GM19099 (cell line): ENCODE data around the gene GHR.

Experiments
- POLR2A ChIP-seq: IDR thresholded peaks from 3 replicates; pipeline ENCODE4 v1.6.1; 2011; ENCODE audit warnings: low read depth; ENCODE audit not compliant: insufficient read length; ENCODE audit errors: extremely low read depth

Gene GHR

GRCh38 chr5:42629284-42629683 is 206.0 kb downstream of the GHR start:
- TF ChIP-seq POLR2A: no peak

DNA sequence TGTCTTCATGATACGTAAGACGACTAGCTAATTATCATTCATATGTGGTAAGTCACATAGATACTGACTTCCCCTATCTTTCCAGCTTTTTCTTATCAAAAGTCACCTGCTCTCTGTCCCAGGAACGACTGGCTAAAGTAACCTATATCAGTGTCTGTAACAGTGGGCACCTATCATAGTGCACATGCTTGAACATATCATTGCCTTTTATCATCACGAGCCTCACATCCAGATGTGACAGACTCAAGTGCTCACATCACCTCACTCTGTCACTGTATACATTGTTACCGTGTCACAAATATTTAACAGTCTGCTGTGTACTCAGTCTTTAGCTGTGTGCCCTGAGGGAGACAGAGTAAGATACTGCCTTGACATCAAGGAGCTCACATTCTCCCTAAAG is 208.0 kb downstream of the GHR start:
- no peak for TF ChIP-seq POLR2A

GRCh38 chr5:42632354-42632900 is 209.2 kb downstream of the GHR start:
- TF ChIP-seq POLR2A: no peak

GRCh38 chr5:42634575-42634974 is 211.3 kb downstream of the GHR start:
- TF ChIP-seq POLR2A: no peak

- TF ChIP-seq POLR2A: no peak
These were observed 213.2 kb downstream of the GHR start for GRCh38 chr5:42636425-42636824.

- no peak for TF ChIP-seq POLR2A
These were observed 213.7 kb downstream of the GHR start for GRCh38 chr5:42636946-42637345.

DNA sequence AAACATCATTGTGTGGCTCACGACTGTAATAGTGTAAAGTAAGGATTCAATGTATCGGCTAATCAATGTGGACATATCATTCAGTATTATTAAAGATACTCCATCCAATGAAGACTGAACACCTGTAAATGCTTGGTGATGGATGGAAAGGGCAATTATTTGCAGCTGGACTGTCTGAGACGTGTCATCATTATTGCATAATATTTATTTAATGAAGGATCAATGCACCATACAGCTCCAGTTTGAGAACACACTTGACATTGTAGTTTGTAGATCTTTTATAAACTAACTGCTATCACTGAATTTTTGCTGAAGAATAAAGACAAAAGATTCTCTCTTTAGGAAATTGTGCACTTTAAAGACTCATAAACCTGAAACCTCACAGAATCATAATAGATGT is 215.7 kb downstream of the GHR start:
- no peak for TF ChIP-seq POLR2A

DNA sequence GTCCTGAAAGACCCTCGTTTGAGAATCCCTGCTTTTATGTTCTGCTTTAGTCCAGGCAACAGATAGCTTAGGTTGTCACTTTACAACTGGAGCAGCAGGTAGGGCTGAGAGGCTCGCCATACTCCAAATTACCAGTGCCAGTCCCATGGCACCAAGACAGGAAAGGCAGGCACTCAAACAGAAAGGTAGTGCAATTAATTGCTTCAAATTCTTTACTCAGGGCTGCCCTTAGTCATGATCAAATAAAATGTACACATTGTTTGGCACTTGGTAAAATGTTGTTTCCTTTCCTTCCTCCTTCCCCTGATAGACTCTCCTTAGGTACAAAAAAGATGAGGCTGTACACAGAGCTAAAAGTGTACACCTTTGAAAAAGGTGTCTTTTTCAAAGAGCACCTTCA is 217.6 kb downstream of the GHR start:
- no peak for TF ChIP-seq POLR2A

GRCh38 chr5:42641336-42642005 is 218.2 kb downstream of the GHR start:
- TF ChIP-seq POLR2A: no peak

GRCh38 chr5:42642006-42642405 is 218.8 kb downstream of the GHR start:
- no peak for TF ChIP-seq POLR2A

- no peak for TF ChIP-seq POLR2A
These were observed 220.1 kb downstream of the GHR start for GRCh38 chr5:42643360-42643759.

DNA sequence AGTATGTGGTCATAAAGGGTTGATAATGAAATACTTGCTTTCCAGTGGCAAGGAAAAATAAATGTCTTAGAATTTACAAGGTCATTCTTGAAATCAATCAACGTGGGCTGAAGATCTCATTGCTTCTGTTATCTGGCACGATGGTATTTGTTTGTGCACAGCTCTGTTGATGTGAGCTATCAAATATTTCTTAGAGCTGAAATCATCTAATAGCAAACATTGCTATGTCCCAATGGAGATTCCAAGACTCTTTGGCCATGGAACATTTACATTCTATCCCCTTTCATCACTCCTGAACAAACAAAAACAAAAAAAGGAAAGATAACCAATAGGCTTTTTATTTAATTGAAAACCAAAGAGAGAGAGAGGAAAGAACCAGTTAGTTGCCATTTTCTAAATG is 221.9 kb downstream of the GHR start:
- no peak for TF ChIP-seq POLR2A

DNA sequence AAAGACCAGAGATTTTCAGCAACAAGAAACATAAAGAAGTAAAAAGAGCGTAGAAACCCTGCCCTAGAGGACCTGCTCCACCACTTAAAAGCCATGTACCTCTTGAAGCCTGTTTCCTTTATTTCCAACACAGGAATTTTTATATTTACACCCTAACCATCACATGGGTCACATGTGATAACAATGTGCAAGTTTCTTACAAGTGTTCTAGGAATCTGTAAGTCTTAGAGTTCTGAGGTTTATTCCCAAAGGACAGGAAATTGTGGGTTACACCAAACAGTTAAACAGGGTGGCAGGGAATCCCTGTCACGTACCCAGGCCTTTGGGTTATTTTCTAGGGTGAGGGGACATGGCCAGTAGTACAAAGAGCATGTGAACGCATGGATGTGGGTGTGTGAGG is 224.8 kb downstream of the GHR start:
- TF ChIP-seq POLR2A: no peak

- no peak for TF ChIP-seq POLR2A
These were observed 225.7 kb downstream of the GHR start for GRCh38 chr5:42648915-42649314.

GRCh38 chr5:42650084-42650483 is 226.8 kb downstream of the GHR start:
- no peak for TF ChIP-seq POLR2A

DNA sequence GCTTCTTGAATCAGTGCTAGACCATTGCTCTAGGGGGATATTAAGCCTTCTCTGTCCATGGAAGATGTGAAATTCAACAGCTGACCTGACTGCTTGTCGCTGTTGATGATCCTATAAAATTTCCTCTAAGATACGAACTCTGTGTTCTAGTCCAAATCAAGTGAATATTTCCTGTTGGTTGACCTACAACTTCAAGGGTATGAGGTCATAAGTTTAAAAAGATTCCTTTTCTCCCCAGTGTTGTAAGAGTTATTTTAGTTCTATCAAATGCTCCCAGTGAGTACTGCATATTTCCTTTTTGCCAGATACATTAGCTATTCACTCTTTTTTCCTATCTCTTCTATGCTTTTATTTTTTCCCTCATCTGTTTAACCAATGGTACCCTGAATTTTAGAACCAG is 230.5 kb downstream of the GHR start:
- no peak for TF ChIP-seq POLR2A

GRCh38 chr5:42654645-42655044 is 231.4 kb downstream of the GHR start:
- no peak for TF ChIP-seq POLR2A
